ENCODE results near the gene THOC7. TPM values are rescaled to one million over a fixed set of nuclear protein-coding genes. Genes with fewer than 3 reads are reported as not detected.

Gene THOC7
- total RNA-seq, 1 experiment from 2014 or later, result 78.3 TPM

DNA sequence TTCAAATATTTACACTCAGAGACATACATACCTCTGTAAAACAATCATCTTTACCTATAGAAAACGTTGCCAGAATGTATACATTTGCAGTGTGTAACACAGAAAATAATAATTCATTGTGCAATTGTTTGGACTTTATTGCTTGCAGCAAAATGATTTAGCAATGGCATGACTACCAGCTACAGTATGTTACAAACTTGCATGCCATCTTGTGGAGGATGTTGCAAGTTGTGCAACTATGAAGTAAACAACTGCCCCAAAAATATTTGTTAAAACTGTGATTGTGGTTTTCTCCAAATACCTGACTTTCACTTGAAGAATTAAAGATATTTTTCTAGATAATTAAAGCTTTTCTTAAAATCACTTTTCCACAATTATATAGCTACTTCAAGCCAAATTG lies 71.6 kb downstream of the THOC7 start:
- H3K27me3 ChIP-seq (replicated peaks; ENCODE audit: control insufficient read depth, insufficient read depth, low read length), result no peaks in the 10 kb centered on the region
- ChIA-PET POLR2A (no interaction called here), CTCF (interaction anchor here (0.6 kb wide), 1 partner anchor 443 kb away, joined by 3 read pairs; no protein-coding TSS in a partner anchor)
- H3K4me3 ChIP-seq (ENCODE audit: low read depth, low read length), result no peak overlapping the region
- Mint-ChIP-seq H3K27me3 (ENCODE audit: insufficient read depth, unreplicated experiment) (no peaks in the 10 kb centered on the region), H3K4me3 (ENCODE audit: unreplicated experiment) (no peak overlapping the region), H3K36me3 (ENCODE audit: insufficient read depth, unreplicated experiment) (no peaks in the 10 kb centered on the region), H3K4me1 (ENCODE audit: low read depth, unreplicated experiment) (no peaks in the 10 kb centered on the region), H3K27ac (ENCODE audit: unreplicated experiment) (no peak overlapping the region), H3K9me3 (ENCODE audit: unreplicated experiment) (no peaks in the 10 kb centered on the region)
- H3K36me3 ChIP-seq (ENCODE audit: control insufficient read depth, insufficient read depth, low read length), result no peaks in the 10 kb centered on the region
- no TSS peak for BruUV-seq (replicated peaks)
- intact Hi-C loops (cut with micrococcal nuclease; ENCODE audit: unreplicated experiment), result no loop called here
- H3K4me1 ChIP-seq, result peaks cover 9% of the 10 kb centered on the region; the same call in 1 of the 2 replicates
- no peaks in the 10 kb centered on the region for H3K9me3 ChIP-seq
- TF ChIP-seq, protein P1, sequence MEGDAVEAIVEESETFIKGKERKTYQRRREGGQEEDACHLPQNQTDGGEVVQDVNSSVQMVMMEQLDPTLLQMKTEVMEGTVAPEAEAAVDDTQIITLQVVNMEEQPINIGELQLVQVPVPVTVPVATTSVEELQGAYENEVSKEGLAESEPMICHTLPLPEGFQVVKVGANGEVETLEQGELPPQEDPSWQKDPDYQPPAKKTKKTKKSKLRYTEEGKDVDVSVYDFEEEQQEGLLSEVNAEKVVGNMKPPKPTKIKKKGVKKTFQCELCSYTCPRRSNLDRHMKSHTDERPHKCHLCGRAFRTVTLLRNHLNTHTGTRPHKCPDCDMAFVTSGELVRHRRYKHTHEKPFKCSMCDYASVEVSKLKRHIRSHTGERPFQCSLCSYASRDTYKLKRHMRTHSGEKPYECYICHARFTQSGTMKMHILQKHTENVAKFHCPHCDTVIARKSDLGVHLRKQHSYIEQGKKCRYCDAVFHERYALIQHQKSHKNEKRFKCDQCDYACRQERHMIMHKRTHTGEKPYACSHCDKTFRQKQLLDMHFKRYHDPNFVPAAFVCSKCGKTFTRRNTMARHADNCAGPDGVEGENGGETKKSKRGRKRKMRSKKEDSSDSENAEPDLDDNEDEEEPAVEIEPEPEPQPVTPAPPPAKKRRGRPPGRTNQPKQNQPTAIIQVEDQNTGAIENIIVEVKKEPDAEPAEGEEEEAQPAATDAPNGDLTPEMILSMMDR (IDR thresholded peaks at IDR 0.05; ENCODE audit: insufficient read depth in 1 of 2, low read depth in 1 of 2, low read length in 1 of 2, severe bottlenecking in 1 of 2, unreplicated experiment in 1 of 2), result no peak
- DNase-seq, result no peak

Other genes starting within 250 kb of the THOC7 start
- gene SNTN, start 211.1 kb downstream of the THOC7 start, total RNA-seq (2022), result not detected in 2 replicates
- gene C3orf49, start 44.5 kb downstream of the THOC7 start, total RNA-seq (2022), result not detected in 2 replicates
- 22.5 and 22.8 TPM in 2 replicates for gene ATXN7, start 62 bp upstream of the THOC7 start, total RNA-seq (2022)
- gene SCAANT1, start 48.6 kb upstream of the THOC7 start, total RNA-seq (2022), result not detected in 2 replicates
- 96.6 and 100 TPM in 2 replicates for gene PSMD6, start 159.7 kb upstream of the THOC7 start, total RNA-seq (2022)